ENCODE results near the gene NANOGP8. TPM values are rescaled to one million over a fixed set of nuclear protein-coding genes. Genes with fewer than 3 reads are reported as not detected.

NANOGP8 gene
- total RNA-seq, 2 experiments from 2014 or later: not detected

DNA sequence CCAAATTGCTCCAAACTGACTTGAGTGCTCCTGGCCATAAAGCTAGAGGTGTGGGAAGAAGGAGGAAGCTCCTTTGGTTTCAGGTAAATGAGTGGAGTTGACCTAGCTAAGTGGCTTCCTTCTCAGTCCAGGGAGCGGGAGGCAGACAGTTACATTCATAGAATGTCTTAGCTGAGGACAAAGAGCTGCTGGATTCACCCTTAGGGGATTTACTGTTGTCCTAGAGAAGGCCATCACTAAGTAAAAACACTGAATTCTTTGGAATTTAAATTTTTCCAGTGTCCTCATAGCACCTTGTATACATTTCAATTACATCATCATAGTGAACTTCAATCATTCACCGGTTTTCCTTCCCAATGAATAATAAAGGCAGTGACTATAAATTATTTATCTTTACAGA, 27.3 kb upstream of the NANOGP8 start:
- DNase-seq: no peak
- Mint-ChIP-seq H3K4me1 (ENCODE audit: low read depth) (no peaks in the 10 kb centered on the region), H3K27ac (no peak overlapping the region), H3K9me3 (no peaks in the 10 kb centered on the region), H3K36me3 (no peaks in the 10 kb centered on the region), H3K27me3 (no peaks in the 10 kb centered on the region), H3K4me3 (no peak overlapping the region)
- intact Hi-C loops (cut with micrococcal nuclease): no loop called here
- CTCF ChIA-PET: no interaction called here
- POLR2A ChIA-PET: no interaction called here

DNA sequence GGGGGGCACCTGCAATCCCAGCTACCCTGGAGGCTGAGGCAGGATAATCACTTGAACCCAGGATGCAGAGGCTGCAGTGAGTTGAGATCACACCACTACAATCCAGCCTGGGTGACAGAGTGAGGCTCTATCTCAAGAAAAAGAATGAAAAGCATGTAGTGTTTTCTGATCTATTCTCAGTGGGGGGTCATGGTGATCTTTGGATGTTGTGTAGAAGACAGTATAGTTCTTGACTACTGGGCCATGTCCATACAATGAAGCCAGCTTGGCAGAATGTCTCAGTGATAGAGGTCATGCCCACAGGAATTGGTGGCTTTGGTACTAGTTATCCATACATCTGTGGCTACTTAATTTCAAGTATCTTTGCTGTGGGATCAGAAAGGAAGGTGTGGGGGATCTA, 26.8 kb upstream of the NANOGP8 start:
- H3K27me3 Mint-ChIP-seq: no peaks in the 10 kb centered on the region
- ChIA-PET POLR2A (no interaction called here), CTCF (no interaction called here)
- no peak for DNase-seq
- H3K36me3 Mint-ChIP-seq: no peaks in the 10 kb centered on the region
- H3K4me3 Mint-ChIP-seq: no peak overlapping the region
- no peak overlapping the region for H3K27ac Mint-ChIP-seq
- no peaks in the 10 kb centered on the region for H3K4me1 Mint-ChIP-seq (ENCODE audit: low read depth)
- intact Hi-C loops (cut with micrococcal nuclease): no loop called here
- no peaks in the 10 kb centered on the region for H3K9me3 Mint-ChIP-seq

DNA sequence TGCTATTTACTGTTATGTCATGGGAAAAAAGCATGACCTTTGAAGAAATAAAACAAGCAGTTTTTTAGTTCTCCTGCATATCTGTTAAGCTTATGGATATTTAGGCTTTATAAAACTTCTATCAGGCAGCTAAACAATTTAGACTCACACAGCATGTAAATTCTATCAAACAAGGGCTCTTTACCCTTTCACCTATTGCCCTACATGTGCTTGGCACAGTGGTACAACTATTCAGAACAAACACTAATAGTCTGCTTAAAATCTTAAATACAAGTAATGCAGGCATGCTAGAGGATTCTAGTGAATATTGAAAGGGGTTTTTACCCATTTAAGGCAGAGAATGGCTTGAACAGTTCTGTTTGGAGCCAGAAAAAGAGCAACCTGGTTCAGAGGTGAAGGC, 23.4 kb upstream of the NANOGP8 start:
- intact Hi-C loops (cut with micrococcal nuclease): no loop called here
- H3K36me3 Mint-ChIP-seq: no peaks in the 10 kb centered on the region
- H3K9me3 Mint-ChIP-seq: no peaks in the 10 kb centered on the region
- no peak overlapping the region for H3K27ac Mint-ChIP-seq
- DNase-seq: no peak
- H3K27me3 Mint-ChIP-seq: no peaks in the 10 kb centered on the region
- POLR2A ChIA-PET: no interaction called here
- CTCF ChIA-PET: no interaction called here
- H3K4me3 Mint-ChIP-seq: no peak overlapping the region
- H3K4me1 Mint-ChIP-seq (ENCODE audit: low read depth): no peaks in the 10 kb centered on the region

DNA sequence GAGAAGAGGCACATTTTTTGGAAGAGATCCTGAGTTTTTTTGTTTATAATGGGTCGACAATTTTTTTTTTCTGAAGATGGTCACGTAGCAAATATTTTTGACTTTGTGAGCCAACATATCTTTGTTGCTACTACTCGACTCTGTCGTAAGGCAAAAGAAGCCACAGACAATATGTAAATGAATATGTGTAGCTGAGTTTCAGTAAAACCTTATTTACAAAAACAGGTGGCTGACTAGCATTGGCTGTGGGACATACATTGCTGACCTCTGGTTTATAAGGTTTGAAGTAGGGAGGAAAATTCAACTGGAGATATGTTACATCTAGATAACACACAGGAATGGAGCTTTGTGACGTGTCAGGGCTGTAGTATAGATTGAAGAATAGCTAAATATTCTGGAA, 22.5 kb upstream of the NANOGP8 start:
- Mint-ChIP-seq H3K27me3 (no peaks in the 10 kb centered on the region), H3K9me3 (no peaks in the 10 kb centered on the region), H3K36me3 (no peaks in the 10 kb centered on the region), H3K4me3 (no peak overlapping the region), H3K4me1 (ENCODE audit: low read depth) (no peaks in the 10 kb centered on the region), H3K27ac (no peak overlapping the region)
- ChIA-PET CTCF (no interaction called here), POLR2A (no interaction called here)
- intact Hi-C loops (cut with micrococcal nuclease): no loop called here
- DNase-seq: no peak

DNA sequence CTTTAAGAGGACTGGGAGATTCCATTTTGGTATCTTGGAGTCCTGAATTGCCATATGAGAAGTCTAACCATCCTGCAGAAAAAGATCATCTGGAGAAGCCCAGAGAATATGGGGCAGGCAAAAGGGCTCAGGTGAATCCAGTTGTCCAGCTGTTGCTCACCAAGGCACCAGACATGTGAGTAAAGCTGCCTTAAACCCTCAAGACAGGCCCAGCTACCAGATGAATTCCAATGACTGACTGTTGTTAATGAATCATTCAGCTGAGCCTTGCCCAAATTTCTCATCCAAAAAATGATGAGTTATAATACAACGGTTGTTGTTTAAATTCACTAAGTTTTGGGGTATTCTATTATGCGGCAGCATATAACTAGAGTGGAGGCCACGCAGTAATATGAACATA, 22.0 kb upstream of the NANOGP8 start:
- H3K4me3 Mint-ChIP-seq: no peak overlapping the region
- ChIA-PET POLR2A (no interaction called here), CTCF (no interaction called here)
- H3K36me3 Mint-ChIP-seq: no peaks in the 10 kb centered on the region
- no peak overlapping the region for H3K27ac Mint-ChIP-seq
- no peaks in the 10 kb centered on the region for H3K9me3 Mint-ChIP-seq
- H3K4me1 Mint-ChIP-seq (ENCODE audit: low read depth): no peaks in the 10 kb centered on the region
- intact Hi-C loops (cut with micrococcal nuclease): no loop called here
- DNase-seq: no peak
- H3K27me3 Mint-ChIP-seq: no peaks in the 10 kb centered on the region

DNA sequence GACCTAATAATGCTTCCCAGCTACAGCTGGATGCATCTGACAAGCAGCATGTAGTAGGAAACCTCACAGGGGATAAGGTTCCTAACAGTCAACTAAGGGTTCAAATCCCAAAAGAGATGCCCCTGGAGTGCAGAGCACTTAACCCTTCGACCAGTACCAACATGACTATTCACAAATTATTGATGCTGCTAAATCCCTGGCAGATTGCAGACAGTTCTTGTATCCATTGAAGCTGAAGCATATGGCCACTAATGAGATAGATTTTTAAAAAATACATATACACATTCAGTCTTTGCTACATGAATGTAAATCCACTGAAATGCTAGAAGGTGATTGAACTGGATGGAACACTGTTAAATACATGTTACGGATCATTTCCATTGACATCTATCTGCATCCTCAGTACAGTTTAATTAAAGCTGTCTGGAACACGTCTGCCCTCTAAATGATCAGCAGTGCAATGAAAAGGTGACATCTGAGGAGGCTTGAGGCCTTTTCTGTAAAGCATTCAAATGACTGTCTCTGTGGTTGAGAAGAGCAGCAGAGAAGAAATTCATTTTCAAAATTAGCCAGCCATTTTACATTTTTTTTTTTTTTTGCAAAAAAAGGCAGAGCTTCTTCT, 19.5 kb upstream of the NANOGP8 start:
- Mint-ChIP-seq H3K27ac (no peak overlapping the region), H3K9me3 (no peaks in the 10 kb centered on the region), H3K27me3 (no peaks in the 10 kb centered on the region), H3K4me3 (no peak overlapping the region), H3K36me3 (no peaks in the 10 kb centered on the region), H3K4me1 (ENCODE audit: low read depth) (no peaks in the 10 kb centered on the region)
- CTCF ChIA-PET: interaction anchor here (1.4 kb wide), 1 partner anchor 26 kb away, joined by 3 read pairs; no protein-coding TSS in a partner anchor
- no peak for DNase-seq
- intact Hi-C loops (cut with micrococcal nuclease): no loop called here
- POLR2A ChIA-PET: no interaction called here

DNA sequence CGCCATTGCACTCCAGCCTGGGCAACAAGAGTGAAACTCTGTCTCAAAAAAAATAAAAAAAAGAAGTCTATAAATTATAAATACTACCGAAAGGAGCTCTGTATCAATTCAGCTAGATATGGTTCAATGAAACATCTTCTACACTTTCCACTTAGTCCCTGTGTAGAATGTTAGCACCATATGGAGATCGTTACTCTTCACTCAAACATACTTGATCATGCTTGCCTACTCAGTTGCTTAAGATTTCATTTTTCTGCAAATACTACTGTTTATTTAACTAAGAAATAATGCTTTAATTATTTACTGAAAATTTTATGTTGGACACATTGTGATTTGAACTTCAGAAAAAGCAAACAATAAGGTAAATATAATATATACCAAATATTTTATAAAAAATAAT, 17.1 kb upstream of the NANOGP8 start:
- no peaks in the 10 kb centered on the region for H3K36me3 Mint-ChIP-seq
- H3K4me3 Mint-ChIP-seq: no peak overlapping the region
- no peak overlapping the region for H3K27ac Mint-ChIP-seq
- no peak for DNase-seq
- H3K4me1 Mint-ChIP-seq (ENCODE audit: low read depth): no peaks in the 10 kb centered on the region
- intact Hi-C loops (cut with micrococcal nuclease): no loop called here
- ChIA-PET CTCF (interaction anchor here (0.7 kb wide), 1 partner anchor 92 kb away, joined by 3 read pairs; no protein-coding TSS in a partner anchor), POLR2A (no interaction called here)
- no peaks in the 10 kb centered on the region for H3K27me3 Mint-ChIP-seq
- H3K9me3 Mint-ChIP-seq: no peaks in the 10 kb centered on the region

DNA sequence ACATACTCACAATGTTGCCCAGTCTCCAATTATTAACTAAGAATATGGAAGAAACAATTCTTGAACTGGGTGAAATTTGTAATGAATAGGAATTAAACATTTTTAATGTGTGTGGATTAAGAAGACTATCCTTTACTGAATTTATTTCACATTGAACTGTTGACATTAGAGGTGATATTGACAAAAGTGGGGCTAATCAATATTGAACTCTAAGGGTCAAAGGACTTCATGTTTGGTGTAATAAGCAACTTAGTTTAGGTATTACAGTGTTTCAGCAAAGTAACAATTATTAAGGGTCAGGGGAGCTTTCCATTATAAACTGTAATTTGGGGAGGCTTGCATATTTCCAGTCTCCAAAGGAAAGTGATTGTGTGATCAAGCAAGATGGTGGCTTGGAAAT, 16.2 kb upstream of the NANOGP8 start:
- ChIA-PET CTCF (no interaction called here), POLR2A (no interaction called here)
- no peak overlapping the region for H3K27ac Mint-ChIP-seq
- H3K36me3 Mint-ChIP-seq: no peaks in the 10 kb centered on the region
- H3K4me1 Mint-ChIP-seq (ENCODE audit: low read depth): no peaks in the 10 kb centered on the region
- no peak overlapping the region for H3K4me3 Mint-ChIP-seq
- no peaks in the 10 kb centered on the region for H3K9me3 Mint-ChIP-seq
- no peak for DNase-seq
- intact Hi-C loops (cut with micrococcal nuclease): no loop called here
- H3K27me3 Mint-ChIP-seq: no peaks in the 10 kb centered on the region

DNA sequence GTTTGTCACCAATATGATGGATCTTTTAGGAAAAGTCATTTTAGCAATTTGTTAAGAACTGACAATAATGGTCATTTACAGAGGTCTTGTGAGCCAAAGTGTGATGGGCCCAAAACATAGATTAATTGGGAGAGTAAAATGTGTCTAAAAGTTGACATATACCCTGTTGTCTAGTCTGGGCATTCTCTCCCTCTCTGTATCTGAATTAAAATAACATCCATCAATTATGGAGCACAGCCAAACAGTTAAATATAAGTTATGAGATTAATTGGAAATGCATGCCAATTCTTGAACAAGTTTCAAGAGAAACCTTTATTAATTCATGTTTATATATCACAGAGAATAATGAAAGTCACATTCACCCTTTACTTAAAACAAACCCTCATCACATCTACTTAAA, 13.6 kb upstream of the NANOGP8 start:
- CTCF ChIA-PET: interaction anchor here (0.7 to 1.3 kb wide), 2 partner anchors 13 to 20 kb away, joined by 3 to 4 read pairs; no protein-coding TSS in a partner anchor
- H3K4me1 Mint-ChIP-seq (ENCODE audit: low read depth): no peaks in the 10 kb centered on the region
- H3K4me3 Mint-ChIP-seq: no peak overlapping the region

DNA sequence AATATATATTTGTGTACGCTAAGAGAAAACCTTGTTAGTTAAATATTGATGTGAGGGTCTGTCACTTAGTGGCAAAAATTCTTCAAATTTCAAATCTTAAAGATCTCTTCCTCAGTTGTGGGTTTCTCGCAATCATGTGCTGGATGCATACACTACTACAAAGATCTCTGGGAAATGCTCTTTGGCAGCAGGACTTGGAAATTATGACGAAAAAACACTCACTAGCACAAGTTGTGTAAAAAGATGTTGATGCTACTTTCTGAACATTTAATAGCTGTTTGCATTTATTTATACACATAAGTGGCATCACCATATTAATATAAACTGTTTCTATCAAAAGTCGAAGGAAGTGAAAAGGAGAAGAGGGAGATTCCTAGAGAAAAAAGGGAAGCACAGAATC, 10.8 kb upstream of the NANOGP8 start:
- POLR2A ChIA-PET: no interaction called here
- DNase-seq: no peak
- Mint-ChIP-seq H3K27ac (no peak overlapping the region), H3K4me3 (no peak overlapping the region), H3K36me3 (no peaks in the 10 kb centered on the region), H3K9me3 (no peaks in the 10 kb centered on the region), H3K4me1 (ENCODE audit: low read depth) (no peaks in the 10 kb centered on the region), H3K27me3 (no peaks in the 10 kb centered on the region)
- intact Hi-C loops (cut with micrococcal nuclease): no loop called here
- CTCF ChIA-PET: no interaction called here

More for the DNA sequence above, 13.6 kb upstream of the NANOGP8 start:
- Mint-ChIP-seq H3K9me3 (no peaks in the 10 kb centered on the region), H3K27ac (no peak overlapping the region), H3K36me3 (no peaks in the 10 kb centered on the region), H3K27me3 (no peaks in the 10 kb centered on the region)
- intact Hi-C loops (cut with micrococcal nuclease): no loop called here
- POLR2A ChIA-PET: no interaction called here
- DNase-seq: no peak

DNA sequence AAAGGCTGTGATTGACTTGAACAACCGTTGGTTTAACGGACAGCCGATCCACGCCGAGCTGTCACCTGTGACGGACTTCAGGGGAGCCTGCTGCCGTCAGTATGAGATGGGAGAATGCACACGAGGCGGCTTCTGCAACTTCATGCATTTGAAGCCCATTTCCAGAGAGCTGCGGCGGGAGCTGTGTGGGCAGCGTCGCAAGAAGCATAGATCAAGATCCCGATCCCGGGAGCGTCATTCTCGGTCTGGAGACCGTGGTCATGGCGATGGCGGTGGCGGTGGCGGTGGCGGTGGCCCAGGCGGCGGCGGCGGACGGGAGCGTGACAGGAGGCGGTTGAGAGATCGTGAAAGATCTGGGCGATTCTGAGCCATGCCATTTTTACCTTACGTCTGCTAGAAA, 7.8 kb upstream of the NANOGP8 start:
- H3K4me1 Mint-ChIP-seq (ENCODE audit: low read depth): no peaks in the 10 kb centered on the region
- no peaks in the 10 kb centered on the region for H3K9me3 Mint-ChIP-seq
- H3K36me3 Mint-ChIP-seq: no peaks in the 10 kb centered on the region
- CTCF ChIA-PET: no interaction called here
- POLR2A ChIA-PET: no interaction called here
- intact Hi-C loops (cut with micrococcal nuclease): no loop called here
- no peak overlapping the region for H3K4me3 Mint-ChIP-seq
- H3K27me3 Mint-ChIP-seq: no peaks in the 10 kb centered on the region
- no peak for DNase-seq
- H3K27ac Mint-ChIP-seq: no peak overlapping the region

DNA sequence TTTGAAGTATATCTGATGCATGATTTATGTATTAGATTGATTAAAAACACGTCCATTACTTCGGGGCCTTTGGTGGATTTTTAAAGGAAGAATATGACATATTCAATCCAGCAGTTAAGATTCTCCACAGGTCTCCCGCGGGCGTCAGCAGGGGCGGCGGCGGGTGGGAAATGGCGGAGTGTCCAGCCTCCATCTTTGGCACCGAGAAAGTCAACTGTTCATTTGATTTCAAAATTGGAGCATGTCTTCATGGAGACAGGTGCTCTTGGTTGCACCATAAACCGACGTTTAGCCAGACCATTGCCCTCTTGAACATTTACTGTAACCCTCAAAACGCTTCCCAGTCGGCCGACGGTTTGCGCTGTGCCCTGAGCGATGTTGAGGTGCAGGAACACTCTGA, 7.2 kb upstream of the NANOGP8 start:
- Mint-ChIP-seq H3K9me3 (no peaks in the 10 kb centered on the region), H3K27me3 (no peaks in the 10 kb centered on the region), H3K4me3 (no peak overlapping the region), H3K36me3 (no peaks in the 10 kb centered on the region), H3K4me1 (ENCODE audit: low read depth) (no peaks in the 10 kb centered on the region), H3K27ac (no peak overlapping the region)
- no peak for DNase-seq
- intact Hi-C loops (cut with micrococcal nuclease): no loop called here
- CTCF ChIA-PET: interaction anchor here (0.7 kb wide), 1 partner anchor 220 kb away, joined by 3 read pairs; no protein-coding TSS in a partner anchor
- POLR2A ChIA-PET: no interaction called here

DNA sequence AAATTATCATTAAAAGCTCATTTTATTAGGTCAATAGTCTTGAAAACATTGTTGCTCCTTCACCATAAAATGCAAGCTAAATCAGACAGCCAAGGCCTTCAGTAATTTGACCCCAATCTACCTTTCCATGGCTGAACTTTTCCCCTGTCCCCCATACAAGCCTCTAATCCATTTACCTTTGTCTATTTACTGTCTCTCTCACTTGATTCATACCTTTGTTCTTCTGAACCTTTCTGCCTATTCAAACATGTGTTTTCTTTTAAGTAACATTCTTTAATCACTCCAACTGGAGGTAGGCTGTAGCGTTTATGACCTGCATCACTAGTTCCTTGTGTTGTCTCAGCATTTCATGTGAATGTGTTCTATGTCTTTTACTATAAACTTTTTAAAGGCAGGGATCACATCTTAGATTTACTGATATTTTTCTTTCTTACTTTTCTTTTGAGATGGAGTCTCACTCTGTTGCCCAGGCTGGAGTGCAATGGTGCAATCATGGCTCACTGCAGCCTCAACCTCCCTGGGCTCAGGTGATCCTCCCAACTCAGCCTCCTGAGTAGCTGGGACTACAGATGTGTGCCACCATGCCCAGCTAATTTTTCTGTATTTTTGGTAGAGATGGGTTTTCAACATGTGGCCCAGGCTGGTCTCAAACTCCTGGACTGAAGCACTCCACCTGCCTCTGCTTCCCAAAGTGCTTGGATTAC, 5.2 kb upstream of the NANOGP8 start:
- intact Hi-C loops (cut with micrococcal nuclease): no loop called here
- H3K4me1 Mint-ChIP-seq (ENCODE audit: low read depth): no peaks in the 10 kb centered on the region

More for the DNA sequence above, 5.2 kb upstream of the NANOGP8 start:
- Mint-ChIP-seq H3K36me3 (no peaks in the 10 kb centered on the region), H3K4me3 (no peak overlapping the region), H3K27ac (no peak overlapping the region), H3K9me3 (no peaks in the 10 kb centered on the region), H3K27me3 (no peaks in the 10 kb centered on the region)
- DNase-seq: no peak
- POLR2A ChIA-PET: no interaction called here
- CTCF ChIA-PET: no interaction called here

Measured in activated CD4-positive, alpha-beta memory T cell treated with anti-CD3 and anti-CD28 coated beads for 36 hours (primary cell).